ENCODE results near the gene FAM107B.

The FAM107B gene

GRCh38 chr10:14601326-14601725 is 173.4 kb downstream of the FAM107B start:
- ATAC-seq = no peak
- TF ChIP-seq PPARA (CRISPR knock-in tag; IDR thresholded peaks at IDR 0.05; ENCODE audit: borderline replicate concordance) = no peak
- no peak for TF ChIP-seq OSR1 (CRISPR knock-in tag; IDR thresholded peaks at IDR 0.05)
- no peak for TF ChIP-seq CSRNP3 (CRISPR knock-in tag; IDR thresholded peaks at IDR 0.05)
- TF ChIP-seq BACH2 (CRISPR knock-in tag; IDR thresholded peaks at IDR 0.05; ENCODE audit: borderline replicate concordance) = no peak
- TF ChIP-seq CREB5 (CRISPR knock-in tag; IDR thresholded peaks at IDR 0.05; ENCODE audit: low read depth) = no peak
- TF ChIP-seq ESRRG (CRISPR knock-in tag; IDR thresholded peaks at IDR 0.05) = no peak
- TF ChIP-seq PATZ1 (CRISPR knock-in tag; IDR thresholded peaks at IDR 0.05; ENCODE audit: borderline replicate concordance) = no peak
- no peak for TF ChIP-seq GLIS3 (CRISPR knock-in tag; IDR thresholded peaks at IDR 0.05)
- no peak for TF ChIP-seq RARB (CRISPR knock-in tag; IDR thresholded peaks at IDR 0.05)
- no peak for TF ChIP-seq ZNF8 (CRISPR knock-in tag; IDR thresholded peaks at IDR 0.05)
- TF ChIP-seq TOX (CRISPR knock-in tag; IDR thresholded peaks at IDR 0.05; ENCODE audit: borderline replicate concordance) = no peak
- TF ChIP-seq ZC3H10 (CRISPR knock-in tag; IDR thresholded peaks at IDR 0.05) = no peak
- TF ChIP-seq CSDC2 (CRISPR knock-in tag; IDR thresholded peaks at IDR 0.05) = no peak
- no peak for TF ChIP-seq ZNF565 (CRISPR knock-in tag; conservative IDR thresholded peaks at IDR 0.05; ENCODE audit: low read depth)
- no peak for TF ChIP-seq ZFP30 (CRISPR knock-in tag; IDR thresholded peaks at IDR 0.05)

- no peak for ATAC-seq
- TF ChIP-seq RARB (CRISPR knock-in tag; IDR thresholded peaks at IDR 0.05) = no peak
- TF ChIP-seq TCF4 (CRISPR knock-in tag; IDR thresholded peaks at IDR 0.05; ENCODE audit: borderline replicate concordance) = no peak
- no peak for TF ChIP-seq ZC3H10 (CRISPR knock-in tag; IDR thresholded peaks at IDR 0.05)
- no peak for TF ChIP-seq GLIS3 (CRISPR knock-in tag; IDR thresholded peaks at IDR 0.05)
- TF ChIP-seq ARNTL (CRISPR knock-in tag; IDR thresholded peaks at IDR 0.05; ENCODE audit: borderline replicate concordance, low read depth) = no peak
- no peak for TF ChIP-seq ZFP3 (CRISPR knock-in tag; IDR thresholded peaks at IDR 0.05)
- TF ChIP-seq ISL1 (CRISPR knock-in tag; IDR thresholded peaks at IDR 0.05) = no peak
- TF ChIP-seq TOX (CRISPR knock-in tag; IDR thresholded peaks at IDR 0.05; ENCODE audit: borderline replicate concordance) = no peak
- no peak for TF ChIP-seq ZNF70 (CRISPR knock-in tag; IDR thresholded peaks at IDR 0.05)
- TF ChIP-seq TSHZ2 (CRISPR knock-in tag; IDR thresholded peaks at IDR 0.05) = no peak
- no peak for TF ChIP-seq PATZ1 (CRISPR knock-in tag; IDR thresholded peaks at IDR 0.05; ENCODE audit: borderline replicate concordance)
- TF ChIP-seq CREB5 (CRISPR knock-in tag; IDR thresholded peaks at IDR 0.05; ENCODE audit: low read depth) = no peak
- no peak for TF ChIP-seq PPARA (CRISPR knock-in tag; IDR thresholded peaks at IDR 0.05; ENCODE audit: borderline replicate concordance)
- TF ChIP-seq CSRNP3 (CRISPR knock-in tag; IDR thresholded peaks at IDR 0.05) = no peak
- no peak for TF ChIP-seq ZFP30 (CRISPR knock-in tag; IDR thresholded peaks at IDR 0.05)
- no peak for TF ChIP-seq ZNF8 (CRISPR knock-in tag; IDR thresholded peaks at IDR 0.05)
- TF ChIP-seq SNAI2 (CRISPR knock-in tag; IDR thresholded peaks at IDR 0.05) = no peak
- no peak for TF ChIP-seq BACH2 (CRISPR knock-in tag; IDR thresholded peaks at IDR 0.05; ENCODE audit: borderline replicate concordance)
These were observed 174.6 kb downstream of the FAM107B start for GRCh38 chr10:14600065-14600464.

All from SK-N-SH treated with all-trans-retinoic acid at 6 μM for 48 hours (cell line).